GM18867 (cell line): ENCODE results near the gene SIX5.

ENCODE experiments used
- ATAC-seq: cut with Tn5 transposase; IDR thresholded peaks from one replicate; pipeline ENCODE4 v1.9.1; 2021; ENCODE audit warnings: mild to moderate bottlenecking, moderate library complexity; ENCODE audit not compliant: unreplicated experiment

Gene SIX5

GRCh38 chr19:45793178-45793564 lies 24.1 kb upstream of the SIX5 start:
- no peak for ATAC-seq

GRCh38 chr19:45792470-45793177 lies 23.6 kb upstream of the SIX5 start, which contains the start of gene DMWD:
TSS of gene DMWD (minus strand) at chr19:45792845. CDS start at chr19:45792756, 89 bp downstream.
- ATAC-seq = peak; percentile 93

GRCh38 chr19:45791744-45792469 lies 22.9 kb upstream of the SIX5 start:
- no peak for ATAC-seq

GRCh38 chr19:45790942-45791341 lies 21.9 kb upstream of the SIX5 start:
- no peak for ATAC-seq

GRCh38 chr19:45789035-45789786 lies 20.2 kb upstream of the SIX5 start:
- ATAC-seq = no peak

- ATAC-seq = no peak
Measured at GRCh38 chr19:45786533-45786894, 17.5 kb upstream of the SIX5 start.

- ATAC-seq = no peak
Measured at GRCh38 chr19:45785781-45786532, 16.9 kb upstream of the SIX5 start.

GRCh38 chr19:45785097-45785496 lies 16.0 kb upstream of the SIX5 start:
- ATAC-seq = no peak

GRCh38 chr19:45784096-45784495 lies 15.0 kb upstream of the SIX5 start:
- ATAC-seq = no peak

GRCh38 chr19:45782820-45783785 lies 14.1 kb upstream of the SIX5 start:
- no peak for ATAC-seq

GRCh38 chr19:45782162-45782691 lies 13.2 kb upstream of the SIX5 start, which contains the start of gene DMPK:
TSS of gene DMPK (minus strand) at chr19:45782490. CDS start at chr19:45782352, 138 bp downstream.
- ATAC-seq = no peak

GRCh38 chr19:45781214-45782161 lies 12.4 kb upstream of the SIX5 start:
- ATAC-seq = no peak

GRCh38 chr19:45780448-45781213 lies 11.6 kb upstream of the SIX5 start:
- no peak for ATAC-seq

GRCh38 chr19:45780146-45780447 lies 11.0 kb upstream of the SIX5 start:
- no peak for ATAC-seq

GRCh38 chr19:45779231-45780145 lies 10.4 kb upstream of the SIX5 start:
- peak; percentile 83 for ATAC-seq

GRCh38 chr19:45778010-45778661 lies 9.1 kb upstream of the SIX5 start:
- no peak for ATAC-seq
